Memory B cell (primary cell): Measurements from ENCODE around the gene CLEC4G.

Experiments used
- ATAC-seq: fragments of 150-1000 bp; cut with Tn5 transposase; 2 replicates; pipeline ENCODE4 v1.10.0; 2021; ENCODE audit warnings: low read depth, mild to moderate bottlenecking, moderate library complexity
- DNase-seq, 2 donors: peaks; one replicate each; pipeline ENCODE4 v3.0.0; 2022; ENCODE audit warnings: low spot score in 2 of 2
- H3K27ac Mint-ChIP-seq: one replicate; pipeline ENCODE4 v1.8.0; 2022; ENCODE audit warnings: mild to moderate bottlenecking, moderate library complexity, mixed read lengths
- H3K27me3 Mint-ChIP-seq: one replicate; pipeline ENCODE4 v1.8.0; 2022; ENCODE audit warnings: mixed read lengths
- H3K36me3 Mint-ChIP-seq: one replicate; pipeline ENCODE4 v1.8.0; 2022; ENCODE audit warnings: mild to moderate bottlenecking, mixed read lengths
- H3K4me1 Mint-ChIP-seq: one replicate; pipeline ENCODE4 v1.8.0; 2022; ENCODE audit warnings: mixed read lengths
- H3K4me3 Mint-ChIP-seq: one replicate; pipeline ENCODE4 v1.8.0; 2022; ENCODE audit warnings: mild to moderate bottlenecking, moderate library complexity, mixed read lengths
- H3K9me3 Mint-ChIP-seq: one replicate; pipeline ENCODE4 v1.8.0; 2022; ENCODE audit warnings: mixed read lengths

Gene CLEC4G

DNA sequence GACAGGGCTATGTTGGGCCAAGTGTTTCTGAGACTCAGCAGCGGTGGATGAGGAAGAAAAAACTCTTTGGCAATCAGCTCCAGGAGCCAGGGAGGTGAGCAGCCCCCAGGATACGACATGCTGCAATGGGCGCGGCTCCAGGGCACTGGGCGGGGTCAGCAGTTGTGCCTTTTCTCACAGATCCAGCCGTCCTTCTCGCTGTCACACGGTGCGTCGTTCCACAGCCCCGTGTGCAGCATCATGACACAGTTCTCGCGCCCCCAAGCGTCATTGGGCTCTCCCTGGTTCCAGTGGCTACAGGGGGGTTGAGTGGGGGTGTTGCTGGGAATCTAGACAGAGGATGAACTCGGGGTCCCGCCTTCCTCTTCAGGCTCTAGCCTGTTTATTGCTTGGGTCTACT is 2.7 kb downstream of the CLEC4G start:
- H3K27me3 Mint-ChIP-seq: peaks cover 20% of the 10 kb centered on the region
- H3K27ac Mint-ChIP-seq: peak overlapping the region; percentile 75
- peak overlapping the region; percentile 66 for H3K4me3 Mint-ChIP-seq
- DNase-seq: no peak
- peaks cover 13% of the 10 kb centered on the region for H3K4me1 Mint-ChIP-seq
- H3K36me3 Mint-ChIP-seq: peaks cover 3% of the 10 kb centered on the region
- H3K9me3 Mint-ChIP-seq: no peaks in the 10 kb centered on the region
- ATAC-seq: peak; percentile 68

DNA sequence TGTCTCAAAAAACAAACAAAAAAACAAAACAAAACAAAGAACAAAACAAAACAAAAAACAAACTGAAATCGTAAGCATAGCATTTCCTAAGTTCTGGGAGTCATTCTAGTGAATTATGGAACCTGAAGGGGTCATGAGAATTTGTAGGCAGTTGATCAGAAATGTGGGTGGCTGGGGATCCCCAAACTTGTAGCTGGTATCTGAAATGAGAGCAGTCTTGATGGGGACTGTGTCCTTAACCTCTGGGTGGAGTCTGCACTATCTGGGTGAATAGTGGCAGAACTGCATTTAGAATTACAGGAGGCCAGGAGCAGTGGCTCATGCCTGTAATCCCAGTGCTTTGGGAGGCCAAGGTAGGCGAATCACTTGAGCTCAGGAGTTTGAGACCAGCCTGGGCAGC is 6.1 kb downstream of the CLEC4G start:
- DNase-seq (no peak), ATAC-seq (no peak)
- H3K27me3 Mint-ChIP-seq: peaks cover 18% of the 10 kb centered on the region
- peaks cover 20% of the 10 kb centered on the region for H3K4me1 Mint-ChIP-seq
- no peaks in the 10 kb centered on the region for H3K9me3 Mint-ChIP-seq
- no peak overlapping the region for H3K4me3 Mint-ChIP-seq
- peaks cover 3% of the 10 kb centered on the region for H3K36me3 Mint-ChIP-seq
- no peak overlapping the region for H3K27ac Mint-ChIP-seq

DNA sequence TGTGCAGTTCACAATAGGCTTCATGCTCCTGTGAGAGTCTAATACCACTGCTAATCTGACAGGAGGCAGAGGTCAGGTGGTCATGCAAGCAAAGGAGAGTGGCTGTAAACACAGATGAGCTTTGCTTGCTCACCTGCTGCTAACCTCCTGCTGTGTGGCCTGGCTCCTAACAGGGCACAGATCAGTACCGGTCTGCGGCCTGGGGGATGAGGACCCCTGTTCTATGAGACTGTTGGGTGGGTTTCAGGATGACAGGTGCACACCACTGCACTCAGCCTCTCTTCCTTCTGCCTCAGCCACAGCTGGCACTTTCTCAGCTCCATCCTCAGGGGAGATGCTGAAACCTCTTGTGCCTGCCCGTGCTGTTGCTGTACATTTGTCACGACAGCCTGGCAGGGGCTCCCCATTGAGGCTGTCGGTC is 9.7 kb downstream of the CLEC4G start:
- Mint-ChIP-seq H3K27ac (no peak overlapping the region), H3K27me3 (peaks cover under 1% of the 10 kb centered on the region), H3K4me3 (no peak overlapping the region), H3K4me1 (peaks cover 15% of the 10 kb centered on the region), H3K36me3 (no peaks in the 10 kb centered on the region), H3K9me3 (no peaks in the 10 kb centered on the region)
- DNase-seq (no peak), ATAC-seq (no peak)

DNA sequence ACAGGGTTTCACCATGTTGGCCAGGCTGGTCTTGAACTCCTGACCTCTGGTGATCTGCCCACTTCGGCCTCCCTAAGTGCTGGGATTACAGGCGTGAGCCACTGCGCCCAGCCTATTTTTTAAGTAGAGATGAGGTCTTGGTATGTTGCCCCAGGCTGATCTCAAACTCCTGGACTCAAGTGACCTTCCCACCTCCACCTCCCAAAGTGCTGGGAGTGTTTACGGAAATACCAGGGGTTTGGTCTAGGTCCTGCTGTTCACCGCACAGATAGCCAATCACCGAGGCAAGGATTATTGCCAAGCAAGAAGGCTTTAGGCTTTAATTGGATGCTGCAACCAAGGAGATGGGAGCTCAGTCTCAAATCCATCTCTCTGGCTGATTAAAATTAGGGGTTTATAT is 11.6 kb downstream of the CLEC4G start:
- peaks cover 3% of the 10 kb centered on the region for H3K36me3 Mint-ChIP-seq
- no peaks in the 10 kb centered on the region for H3K27me3 Mint-ChIP-seq

DNA sequence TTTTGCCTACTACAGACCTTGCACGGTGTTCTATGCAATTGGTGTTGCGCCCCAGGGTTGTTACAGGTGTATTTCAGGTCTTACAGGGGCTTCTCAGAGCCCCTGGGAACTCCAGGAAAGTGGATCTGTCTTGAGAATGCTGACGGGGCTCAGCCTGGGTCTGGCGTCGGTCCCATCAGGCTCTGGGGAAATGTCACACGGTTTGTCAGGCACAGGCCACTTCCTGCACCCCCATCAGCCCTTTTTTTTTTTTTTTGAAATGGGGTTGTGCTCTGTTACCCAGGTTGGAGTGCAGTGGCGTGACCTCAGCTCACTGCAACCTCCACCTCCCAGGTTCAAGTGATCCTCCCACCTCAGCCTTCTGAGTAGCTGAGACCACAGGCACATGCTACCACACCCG is 13.2 kb downstream of the CLEC4G start:
- H3K27me3 Mint-ChIP-seq: no peaks in the 10 kb centered on the region
- ATAC-seq: peak; percentile 85
- peak overlapping the region; percentile 37 for H3K4me3 Mint-ChIP-seq
- DNase-seq: no peak
- H3K36me3 Mint-ChIP-seq: peaks cover 3% of the 10 kb centered on the region
- no peaks in the 10 kb centered on the region for H3K9me3 Mint-ChIP-seq
- H3K27ac Mint-ChIP-seq: peak overlapping the region; percentile 76
- H3K4me1 Mint-ChIP-seq: peaks cover 28% of the 10 kb centered on the region

More for the DNA sequence above, 11.6 kb downstream of the CLEC4G start:
- Mint-ChIP-seq H3K27ac (no peak overlapping the region), H3K4me1 (peaks cover 21% of the 10 kb centered on the region), H3K4me3 (no peak overlapping the region), H3K9me3 (no peaks in the 10 kb centered on the region)
- ATAC-seq: no peak
- DNase-seq: no peak

DNA sequence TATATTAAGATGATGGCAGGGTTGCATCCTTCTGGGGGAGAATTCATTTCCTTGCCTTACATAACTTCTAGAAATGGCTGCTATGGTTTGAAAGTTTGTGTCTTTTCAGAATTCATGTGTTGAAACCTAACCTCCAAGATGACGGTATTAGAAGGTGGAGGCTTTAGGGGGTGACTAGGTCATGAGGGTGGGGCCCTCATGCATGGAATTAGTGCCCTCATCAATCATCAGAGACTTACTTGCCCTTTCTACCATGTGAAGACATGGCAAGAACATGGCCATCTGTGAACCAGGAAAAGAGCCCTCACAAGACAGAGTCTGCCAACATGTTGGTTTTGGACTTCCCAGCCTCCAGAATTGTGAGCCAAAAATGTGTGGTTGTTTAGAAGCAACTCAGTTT is 15.1 kb downstream of the CLEC4G start:
- Mint-ChIP-seq H3K36me3 (peaks cover 3% of the 10 kb centered on the region), H3K9me3 (no peaks in the 10 kb centered on the region), H3K4me3 (no peak overlapping the region), H3K27ac (no peak overlapping the region), H3K4me1 (peaks cover 19% of the 10 kb centered on the region), H3K27me3 (no peaks in the 10 kb centered on the region)
- DNase-seq (no peak), ATAC-seq (no peak)

DNA sequence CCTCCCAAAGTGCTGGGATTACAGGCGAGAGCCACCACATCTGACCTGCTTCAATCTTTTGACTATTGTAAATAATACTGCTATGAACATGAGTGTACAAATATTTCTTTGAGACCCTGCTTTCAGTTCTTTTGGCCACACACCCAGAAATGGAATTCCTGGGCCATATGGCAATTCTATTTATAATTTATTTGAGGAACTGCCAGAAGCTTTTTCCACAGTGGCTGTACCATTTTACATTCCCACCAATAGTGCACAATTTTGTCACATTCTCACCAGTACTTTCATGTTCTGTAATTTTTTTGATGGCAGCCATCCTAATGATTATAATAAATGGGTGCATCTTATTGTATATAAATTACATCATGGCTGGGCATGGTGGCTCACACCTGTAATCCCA is 16.2 kb downstream of the CLEC4G start:
- H3K4me3 Mint-ChIP-seq: no peak overlapping the region
- H3K27me3 Mint-ChIP-seq: no peaks in the 10 kb centered on the region
- peaks cover 3% of the 10 kb centered on the region for H3K36me3 Mint-ChIP-seq
- peak overlapping the region; percentile 45 for H3K27ac Mint-ChIP-seq
- no peaks in the 10 kb centered on the region for H3K9me3 Mint-ChIP-seq
- ATAC-seq (no peak), DNase-seq (no peak)
- peaks cover 21% of the 10 kb centered on the region for H3K4me1 Mint-ChIP-seq

DNA sequence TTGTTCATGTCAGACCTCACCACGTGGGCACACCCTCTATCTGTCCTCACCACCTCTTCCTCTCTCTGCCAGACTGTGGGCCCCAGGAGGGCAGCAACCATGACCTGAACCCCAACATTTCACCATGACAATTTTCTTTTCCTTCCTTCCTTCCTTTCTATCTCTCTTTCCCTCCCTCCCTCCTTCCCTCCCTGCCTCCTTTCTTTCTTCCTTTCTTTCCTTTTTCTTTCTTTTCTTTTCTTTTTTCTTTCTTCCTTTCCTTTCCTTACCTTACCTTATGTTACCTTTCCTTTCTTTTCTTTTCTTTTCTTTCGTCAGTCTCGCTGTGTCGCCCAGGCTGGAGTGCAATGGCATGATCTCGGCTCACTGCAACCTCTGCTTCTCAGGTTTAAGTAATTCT is 21.3 kb downstream of the CLEC4G start:
- peak overlapping the region; percentile 46 for H3K27ac Mint-ChIP-seq
- no peaks in the 10 kb centered on the region for H3K27me3 Mint-ChIP-seq

DNA sequence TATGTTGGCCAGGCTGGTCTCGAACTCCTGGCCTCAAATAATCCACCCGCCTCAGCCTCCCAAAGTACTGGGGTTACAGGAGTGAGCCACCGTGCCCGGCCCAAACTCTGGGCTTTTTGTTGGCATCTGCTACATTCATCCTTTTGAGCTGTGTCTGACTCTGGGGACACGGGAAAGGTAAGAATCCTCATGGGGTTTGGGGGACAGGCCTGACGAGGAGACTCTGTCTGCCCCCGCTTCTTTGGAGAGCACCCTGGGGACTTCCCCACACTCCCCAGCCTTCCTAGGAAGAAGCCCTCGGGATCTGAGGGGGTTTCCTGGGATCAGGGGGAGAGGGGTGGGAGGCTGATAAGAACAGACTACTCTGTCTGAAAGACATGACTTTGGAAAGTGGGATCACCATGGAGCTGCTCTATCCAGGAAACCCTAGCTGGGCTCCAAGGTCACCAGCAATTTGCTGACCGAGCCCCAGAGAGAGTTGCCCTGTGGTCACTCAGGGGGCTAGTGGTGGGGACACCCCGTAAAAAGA is 21.9 kb downstream of the CLEC4G start:
- no peak for DNase-seq
- ATAC-seq: no peak
- no peaks in the 10 kb centered on the region for H3K36me3 Mint-ChIP-seq
- no peak overlapping the region for H3K4me3 Mint-ChIP-seq
- peak overlapping the region; percentile 7 for H3K27ac Mint-ChIP-seq
- no peaks in the 10 kb centered on the region for H3K9me3 Mint-ChIP-seq
- H3K27me3 Mint-ChIP-seq: no peaks in the 10 kb centered on the region
- H3K4me1 Mint-ChIP-seq: peaks cover 41% of the 10 kb centered on the region

More for the DNA sequence above, 21.3 kb downstream of the CLEC4G start:
- ATAC-seq (no peak), DNase-seq (no peak)
- Mint-ChIP-seq H3K9me3 (no peaks in the 10 kb centered on the region), H3K4me1 (peaks cover 38% of the 10 kb centered on the region), H3K36me3 (no peaks in the 10 kb centered on the region), H3K4me3 (peak overlapping the region; percentile 3)

DNA sequence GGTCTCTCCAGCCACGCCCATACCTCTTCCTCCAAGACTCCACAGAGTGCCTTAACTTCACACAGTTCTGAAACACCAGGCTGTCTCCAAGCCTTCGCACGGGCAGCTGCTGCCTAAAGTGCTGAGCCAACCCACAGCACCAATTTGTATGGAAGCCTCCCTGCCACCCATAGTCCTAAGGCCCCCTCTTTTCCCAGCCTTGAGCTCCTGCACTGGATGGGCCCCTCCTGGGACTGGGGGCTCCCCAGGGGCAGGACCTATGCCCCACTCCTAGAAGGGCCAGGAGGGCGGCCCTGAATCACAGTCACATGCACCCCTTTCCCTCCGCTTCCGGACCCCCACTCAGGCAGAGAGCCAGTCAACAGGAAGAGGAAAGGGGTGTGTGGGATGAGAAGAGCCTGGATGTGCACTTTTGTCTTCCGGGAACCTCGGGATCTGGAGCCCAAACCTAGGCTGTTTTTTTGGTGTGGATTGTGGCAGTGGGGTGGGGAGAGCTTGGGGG is 24.9 kb downstream of the CLEC4G start:
- no peak for DNase-seq
- Mint-ChIP-seq H3K4me1 (peaks cover 57% of the 10 kb centered on the region), H3K36me3 (no peaks in the 10 kb centered on the region)

DNA sequence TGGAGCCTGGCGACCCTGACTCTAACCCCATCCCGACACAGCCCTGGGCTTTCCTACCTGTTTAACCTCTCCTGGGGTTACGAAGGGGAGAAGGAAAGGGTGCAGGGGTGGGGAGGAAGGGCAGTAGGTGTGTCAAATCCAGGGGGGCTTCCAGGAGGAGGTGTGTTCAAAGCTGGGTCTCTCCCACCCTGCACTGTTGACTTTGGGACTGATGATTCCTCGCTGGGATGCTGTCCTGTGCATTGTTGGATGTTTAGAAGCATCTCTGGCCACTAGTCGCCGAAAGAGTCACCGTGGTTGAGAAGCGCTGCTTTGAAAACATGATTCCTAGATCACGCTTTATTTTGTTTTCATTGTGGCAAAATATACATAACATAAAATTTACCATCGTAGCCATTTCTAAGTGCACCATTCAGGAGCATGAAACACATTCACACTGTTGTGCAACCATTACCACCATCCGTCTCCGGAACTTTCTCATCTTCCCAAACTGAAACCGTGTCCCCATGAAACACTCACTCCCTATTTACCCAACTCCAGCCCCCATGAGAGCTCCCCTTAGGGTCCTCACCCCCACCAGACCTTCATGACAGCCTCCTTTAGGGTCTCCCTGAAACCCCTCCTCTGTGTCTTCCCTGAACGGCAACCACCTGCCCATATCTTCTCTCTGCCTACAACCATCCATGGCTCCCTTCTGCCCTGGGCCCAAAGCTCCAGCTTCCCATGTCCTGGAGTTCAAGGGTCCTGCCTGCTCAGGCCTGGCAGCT is 25.5 kb downstream of the CLEC4G start:
- peaks cover 63% of the 10 kb centered on the region for H3K4me1 Mint-ChIP-seq
- H3K27me3 Mint-ChIP-seq: no peaks in the 10 kb centered on the region
- H3K9me3 Mint-ChIP-seq: no peaks in the 10 kb centered on the region
- DNase-seq (no peak), ATAC-seq (no peak)
- peak overlapping the region; percentile 97 for H3K27ac Mint-ChIP-seq
- peak overlapping the region; percentile 71 for H3K4me3 Mint-ChIP-seq
- no peaks in the 10 kb centered on the region for H3K36me3 Mint-ChIP-seq

More for the DNA sequence above, 24.9 kb downstream of the CLEC4G start:
- Mint-ChIP-seq H3K27ac (peak overlapping the region; percentile 97), H3K9me3 (no peaks in the 10 kb centered on the region), H3K27me3 (no peaks in the 10 kb centered on the region), H3K4me3 (peak overlapping the region; percentile 71)
- ATAC-seq: no peak

DNA sequence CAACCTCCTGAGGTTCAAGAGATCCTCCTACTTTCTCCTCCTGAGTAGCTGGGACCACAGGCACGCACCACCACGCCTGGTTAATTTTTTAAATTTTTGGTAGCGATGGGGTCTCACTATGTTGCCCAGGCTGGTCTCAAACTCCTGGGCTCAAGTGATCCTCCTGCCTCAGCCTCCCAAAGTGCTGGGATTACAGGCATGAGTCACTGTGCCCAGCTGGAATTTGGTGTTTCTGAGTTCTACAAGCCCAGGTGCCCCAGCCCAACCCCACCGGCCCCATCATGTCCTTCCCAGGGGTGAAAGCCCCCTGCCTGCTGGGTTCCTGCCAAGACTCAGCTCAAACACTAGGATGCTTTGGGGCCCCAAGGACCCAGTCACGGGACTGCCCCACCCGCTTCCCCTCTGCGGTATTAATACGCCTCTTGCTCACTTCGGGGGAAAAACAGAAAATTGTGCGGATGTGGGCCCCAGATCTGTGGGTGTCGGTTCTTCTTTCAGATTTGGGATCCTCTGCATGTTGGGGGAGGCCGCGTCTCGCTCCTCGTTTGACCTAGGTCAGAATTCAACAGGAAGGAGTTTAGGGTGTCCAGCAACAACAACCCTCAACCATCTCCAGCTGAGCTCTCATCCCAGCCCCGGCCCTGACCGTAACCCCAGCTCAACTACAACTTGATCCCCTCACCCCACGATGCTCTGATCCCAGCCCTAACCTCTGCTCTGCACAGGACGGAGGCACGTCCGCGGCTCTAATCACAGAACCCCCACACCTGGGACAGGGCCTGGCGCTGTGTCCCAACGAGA is 26.3 kb downstream of the CLEC4G start:
- no peaks in the 10 kb centered on the region for H3K36me3 Mint-ChIP-seq
- peak; percentile 72 to 86 for DNase-seq
- peaks cover 64% of the 10 kb centered on the region for H3K4me1 Mint-ChIP-seq
- H3K27ac Mint-ChIP-seq: peak overlapping the region; percentile 97
- H3K9me3 Mint-ChIP-seq: no peaks in the 10 kb centered on the region
- H3K4me3 Mint-ChIP-seq: peak overlapping the region; percentile 71
- no peaks in the 10 kb centered on the region for H3K27me3 Mint-ChIP-seq
- peak; percentile 79 for ATAC-seq

DNA sequence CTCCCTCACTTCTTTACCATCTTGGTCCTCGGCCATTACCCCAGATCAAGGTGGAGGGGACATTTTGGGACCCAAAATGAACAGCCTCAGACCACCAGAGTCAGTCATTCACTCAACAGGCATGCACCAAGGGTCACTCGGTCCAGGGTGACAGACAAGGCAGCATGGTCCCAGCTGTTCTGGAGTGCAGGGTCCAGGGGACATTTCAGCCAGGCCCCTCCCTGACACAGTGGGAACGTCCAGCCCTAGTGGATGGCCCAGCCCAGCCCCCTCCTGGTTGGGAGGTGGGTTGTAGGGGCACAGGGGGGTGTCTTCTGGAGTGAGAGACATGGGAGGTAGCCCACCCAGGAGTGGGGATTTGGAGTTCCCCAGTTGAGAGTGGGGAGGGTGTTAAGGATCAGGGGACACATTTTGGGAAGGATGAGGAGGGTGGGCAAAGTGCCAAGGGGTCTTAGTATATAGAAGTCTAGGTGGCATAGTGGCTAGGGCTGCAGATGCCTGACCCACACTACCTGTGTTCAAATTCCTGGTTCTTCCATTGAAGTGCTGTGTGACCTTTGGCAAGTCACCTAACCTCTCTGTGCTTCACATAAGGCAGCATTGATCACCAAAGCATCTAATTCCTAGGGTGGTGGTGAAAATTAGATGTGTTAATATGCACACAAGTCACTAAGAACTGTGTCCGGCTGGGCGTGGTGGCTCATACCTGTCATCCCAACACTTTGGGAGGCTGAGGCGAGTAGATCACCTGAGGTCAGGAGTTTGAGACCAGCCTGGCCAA is 27.4 kb downstream of the CLEC4G start:
- Mint-ChIP-seq H3K4me1 (peaks cover 68% of the 10 kb centered on the region), H3K27me3 (no peaks in the 10 kb centered on the region), H3K9me3 (no peaks in the 10 kb centered on the region), H3K27ac (peak overlapping the region; percentile 97), H3K4me3 (peak overlapping the region; percentile 25), H3K36me3 (peaks cover 3% of the 10 kb centered on the region)
- no peak for ATAC-seq
- DNase-seq: no peak
